ENCODE measurements around the gene ENPEP.
"Not testable (repeated sequence)": the region's sequence is repeated elsewhere in the genome, so short reads cannot be mapped to it uniquely, and the experiment has no call there.

Gene ENPEP

DNA sequence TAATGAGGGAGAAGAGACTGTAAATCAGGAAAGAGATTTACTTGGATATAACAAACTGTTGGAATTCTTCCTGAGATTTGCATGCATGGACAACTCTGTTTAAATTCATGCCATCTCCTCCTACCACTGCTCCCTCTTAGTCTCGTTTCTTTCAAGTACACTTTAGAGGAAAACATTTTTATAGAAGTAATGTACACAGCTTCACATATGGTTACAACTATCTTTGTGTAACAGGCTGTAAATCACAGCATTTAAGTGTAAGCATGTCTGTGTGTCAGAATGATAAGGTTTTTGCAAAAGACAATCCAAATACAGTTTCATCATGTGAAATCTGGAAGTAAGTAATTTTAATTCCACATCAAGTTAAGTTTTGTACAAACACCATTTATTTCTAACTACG, 21.5 kb upstream of the ENPEP start:
- peak overlapping the region; percentile 89 for H3K27ac ChIP-seq
- TF ChIP-seq POLR2AphosphoS5 (IDR thresholded peaks at IDR 0.05; ENCODE audit: borderline replicate concordance, low read depth, low read length), result peak; percentile 36; the same call in 1 of the 2 replicates
- peak; percentile 93 for TF ChIP-seq FOXP2 (optimal IDR thresholded peaks at IDR 0.05; ENCODE audit: control extremely low read depth, extremely low read length, insufficient read depth)
- no peak for TF ChIP-seq EZH2 (IDR thresholded peaks at IDR 0.05)

DNA sequence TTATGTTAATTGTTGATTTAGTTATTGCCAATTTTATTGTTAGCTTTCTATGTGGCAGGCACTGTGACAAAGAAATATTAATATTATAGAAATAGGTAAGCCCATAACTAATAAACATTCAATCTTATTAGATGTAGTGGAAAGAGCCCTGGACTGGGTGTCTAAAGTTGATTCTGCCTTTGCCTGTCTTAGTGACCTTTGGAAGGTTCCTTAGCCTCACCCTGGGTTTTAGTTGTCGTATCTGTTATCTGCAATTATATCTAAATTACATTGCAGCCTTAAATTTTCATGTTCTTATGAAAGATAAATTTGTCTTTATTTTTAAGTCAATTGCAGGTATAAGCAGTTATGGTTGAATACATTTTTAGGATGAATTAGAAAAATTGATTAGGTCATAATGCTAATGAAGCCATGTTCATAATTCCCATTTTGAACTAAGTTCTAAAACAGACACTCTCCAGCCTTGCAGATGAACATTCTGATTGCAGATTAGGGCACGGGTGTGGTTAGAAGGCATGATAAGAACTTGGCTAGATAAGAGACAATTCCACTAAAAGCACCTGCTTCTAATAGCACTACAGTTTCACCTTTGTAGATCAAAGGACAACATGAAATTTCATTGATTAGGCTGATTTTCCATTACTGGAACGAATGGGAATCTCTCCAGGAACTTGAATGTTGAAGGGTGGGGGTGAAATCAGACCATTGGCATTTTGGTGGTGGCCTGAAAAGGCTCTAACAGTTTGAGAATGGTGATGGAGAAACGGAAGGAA, 17.3 kb upstream of the ENPEP start:
- Histone ChIP-seq H3K9ac (ENCODE audit: insufficient read length) (no peak overlapping the region), H3K9me3 (ENCODE audit: low read depth, low read length) (no peaks in the 10 kb centered on the region), H3K36me3 (ENCODE audit: insufficient read depth, low read length) (no peaks in the 10 kb centered on the region), H3K4me3 (no peak overlapping the region), H3K27ac (no peak overlapping the region)
- DNase-seq (ENCODE audit: low read depth, low spot score), result no peak
- TF ChIP-seq POLR2AphosphoS5 (IDR thresholded peaks at IDR 0.05; ENCODE audit: borderline replicate concordance, low read depth, low read length) (no peak), EZH2 (IDR thresholded peaks at IDR 0.05) (no peak)

More for the DNA sequence above, 21.5 kb upstream of the ENPEP start:
- Histone ChIP-seq H3K4me3 (peak overlapping the region; percentile 57), H3K9ac (ENCODE audit: insufficient read length) (peak overlapping the region; percentile 24), H3K9me3 (ENCODE audit: low read depth, low read length) (no peaks in the 10 kb centered on the region), H3K36me3 (ENCODE audit: insufficient read depth, low read length) (no peaks in the 10 kb centered on the region)
- DNase-seq (ENCODE audit: low read depth, low spot score), result peak; percentile 60

- Histone ChIP-seq H3K9me3 (ENCODE audit: low read depth, low read length) (no peaks in the 10 kb centered on the region), H3K27ac (no peak overlapping the region), H3K36me3 (ENCODE audit: insufficient read depth, low read length) (no peaks in the 10 kb centered on the region), H3K4me3 (no peak overlapping the region), H3K9ac (ENCODE audit: insufficient read length) (no peak overlapping the region)
- TF ChIP-seq POLR2AphosphoS5 (IDR thresholded peaks at IDR 0.05; ENCODE audit: borderline replicate concordance, low read depth, low read length), result no peak
- no peak for TF ChIP-seq FOXP2 (optimal IDR thresholded peaks at IDR 0.05; ENCODE audit: control extremely low read depth, extremely low read length, insufficient read depth)
- TF ChIP-seq EZH2 (IDR thresholded peaks at IDR 0.05), result no peak
- no peak for DNase-seq (ENCODE audit: low read depth, low spot score)
Observed at GRCh38 chr4:110460074-110460746, 15.7 kb upstream of the ENPEP start.

GRCh38 chr4:110467400-110467799, 8.6 kb upstream of the ENPEP start:
- no peaks in the 10 kb centered on the region for H3K36me3 ChIP-seq (ENCODE audit: insufficient read depth, low read length)
- no peak for TF ChIP-seq EZH2 (IDR thresholded peaks at IDR 0.05)
- TF ChIP-seq POLR2AphosphoS5 (IDR thresholded peaks at IDR 0.05; ENCODE audit: borderline replicate concordance, low read depth, low read length), result no peak
- TF ChIP-seq FOXP2 (optimal IDR thresholded peaks at IDR 0.05; ENCODE audit: control extremely low read depth, extremely low read length, insufficient read depth), result no peak
- H3K27ac ChIP-seq, result no peak overlapping the region
- H3K9me3 ChIP-seq (ENCODE audit: low read depth, low read length), result no peaks in the 10 kb centered on the region
- no peak overlapping the region for H3K4me3 ChIP-seq
- no peak overlapping the region for H3K9ac ChIP-seq (ENCODE audit: insufficient read length)
- DNase-seq (ENCODE audit: low read depth, low spot score), result no peak

DNA sequence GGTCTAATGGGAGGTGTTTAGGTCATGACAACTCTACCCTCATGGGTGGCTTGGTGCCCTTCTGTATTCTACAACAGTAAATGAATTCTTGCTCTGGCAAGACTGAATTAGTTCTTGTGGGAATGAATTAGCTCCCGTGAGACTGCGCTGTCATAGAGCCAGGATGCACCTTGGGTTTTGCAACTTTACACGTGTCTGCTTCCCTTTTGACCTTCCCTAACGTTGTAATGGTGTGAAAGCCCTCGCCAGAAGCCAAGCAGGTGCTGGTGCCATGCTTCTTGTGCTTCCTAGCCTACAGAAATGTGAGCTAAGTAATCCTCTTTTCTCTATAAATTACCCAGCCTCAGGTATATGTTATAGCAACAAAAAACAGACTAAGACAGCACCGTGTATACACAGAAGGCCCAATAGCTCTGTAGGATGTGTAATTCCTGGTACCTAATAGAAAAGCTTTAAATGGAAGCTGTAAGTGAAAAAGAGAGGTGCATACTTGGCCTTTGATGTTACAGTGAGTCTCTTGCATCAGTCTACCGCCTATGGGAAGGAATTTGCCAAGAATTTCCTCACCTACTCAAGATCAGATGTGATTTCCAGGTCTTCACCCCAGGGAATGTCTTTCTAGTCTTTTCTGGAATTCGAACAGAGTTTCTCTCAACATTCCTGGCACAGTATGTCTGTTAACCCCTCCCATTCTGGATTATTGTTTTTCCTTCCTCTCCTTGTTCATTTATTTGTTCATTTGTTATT, 3.2 kb upstream of the ENPEP start:
- H3K9ac ChIP-seq (ENCODE audit: insufficient read length), result no peak overlapping the region
- H3K36me3 ChIP-seq (ENCODE audit: insufficient read depth, low read length), result no peaks in the 10 kb centered on the region
- no peak overlapping the region for H3K27ac ChIP-seq
- H3K9me3 ChIP-seq (ENCODE audit: low read depth, low read length), result no peaks in the 10 kb centered on the region
- TF ChIP-seq EZH2 (IDR thresholded peaks at IDR 0.05) (no peak), FOXP2 (optimal IDR thresholded peaks at IDR 0.05; ENCODE audit: control extremely low read depth, extremely low read length, insufficient read depth) (no peak), POLR2AphosphoS5 (IDR thresholded peaks at IDR 0.05; ENCODE audit: borderline replicate concordance, low read depth, low read length) (no peak)
- no peak overlapping the region for H3K4me3 ChIP-seq
- DNase-seq (ENCODE audit: low read depth, low spot score), result no peak

DNA sequence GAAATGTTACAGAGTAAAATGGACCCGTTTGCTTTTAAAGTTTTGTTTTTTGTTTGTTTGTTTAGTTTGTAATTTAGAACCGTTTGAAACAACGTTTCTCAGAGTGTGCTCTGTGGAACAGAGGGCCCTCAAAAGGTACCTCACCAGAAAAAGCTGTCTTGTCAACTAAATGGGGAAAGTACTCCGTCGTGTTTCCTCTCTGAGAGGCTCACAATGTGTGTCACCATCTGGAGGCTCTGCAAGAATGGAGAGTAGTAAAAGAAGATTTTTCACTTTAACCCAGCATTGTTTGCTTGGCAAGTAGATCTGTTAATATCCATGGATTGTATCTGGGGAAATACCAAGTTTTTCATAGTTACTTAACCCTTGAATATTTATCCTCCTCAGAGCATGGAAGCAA, 1.5 kb upstream of the ENPEP start:
- no peak overlapping the region for H3K4me3 ChIP-seq
- DNase-seq (ENCODE audit: low read depth, low spot score), result no peak
- peak overlapping the region; percentile 69; the same call in 1 of the 2 replicates for H3K27ac ChIP-seq
- TF ChIP-seq FOXP2 (optimal IDR thresholded peaks at IDR 0.05; ENCODE audit: control extremely low read depth, extremely low read length, insufficient read depth) (no peak), POLR2AphosphoS5 (IDR thresholded peaks at IDR 0.05; ENCODE audit: borderline replicate concordance, low read depth, low read length) (no peak), EZH2 (IDR thresholded peaks at IDR 0.05) (no peak)
- no peaks in the 10 kb centered on the region for H3K9me3 ChIP-seq (ENCODE audit: low read depth, low read length)
- H3K9ac ChIP-seq (ENCODE audit: insufficient read length), result peak overlapping the region; percentile 54
- H3K36me3 ChIP-seq (ENCODE audit: insufficient read depth, low read length), result no peaks in the 10 kb centered on the region

DNA sequence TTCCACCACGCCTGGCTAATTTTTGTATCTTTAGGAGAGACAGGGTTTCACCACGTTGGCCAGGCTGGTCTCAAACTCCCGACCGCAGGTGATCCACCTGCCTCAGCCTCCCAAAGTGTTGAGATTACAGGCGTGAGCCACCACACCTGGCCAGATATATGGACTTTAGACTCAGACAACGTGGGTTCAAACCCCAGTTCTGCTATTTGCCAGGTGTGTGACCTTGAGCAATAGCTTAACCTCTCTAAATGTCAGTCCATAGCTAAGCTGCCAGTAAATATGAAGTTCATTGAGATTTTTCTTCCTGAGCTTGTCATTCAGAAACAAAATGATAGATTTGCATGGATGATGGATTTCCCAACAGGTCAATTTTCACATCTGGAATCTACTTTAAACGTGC, 875 bp upstream of the ENPEP start:
- H3K9ac ChIP-seq (ENCODE audit: insufficient read length); H3K27ac ChIP-seq; H3K36me3 ChIP-seq (ENCODE audit: insufficient read depth, low read length); H3K9me3 ChIP-seq (ENCODE audit: low read depth, low read length); DNase-seq (ENCODE audit: low read depth, low spot score): not testable (repeated sequence)
- peak overlapping the region; percentile 84 for H3K4me3 ChIP-seq

DNA sequence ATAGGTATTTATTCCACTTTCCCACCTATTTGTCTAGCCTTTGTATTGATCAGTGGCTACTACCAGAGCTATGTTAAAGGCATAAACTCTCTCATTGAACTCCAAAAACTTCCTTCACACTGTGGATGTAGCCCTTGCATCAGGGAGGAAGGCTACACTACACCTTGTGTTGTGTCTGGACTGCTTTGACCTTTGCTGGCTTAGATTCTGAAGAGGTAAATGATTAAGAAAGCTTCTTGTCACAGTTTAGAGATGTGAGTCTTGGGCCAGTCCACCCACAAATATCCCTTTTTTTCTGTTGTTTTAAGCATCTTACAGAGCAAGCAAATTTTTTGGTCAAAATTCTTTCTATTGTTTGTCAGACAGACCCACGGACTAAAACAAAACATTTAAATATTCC, 1.9 kb downstream of the ENPEP start:
- H3K36me3 ChIP-seq (ENCODE audit: insufficient read depth, low read length), result no peaks in the 10 kb centered on the region
- peak overlapping the region; percentile 69 for H3K9ac ChIP-seq (ENCODE audit: insufficient read length)
- no peaks in the 10 kb centered on the region for H3K9me3 ChIP-seq (ENCODE audit: low read depth, low read length)
- DNase-seq (ENCODE audit: low read depth, low spot score), result no peak
- H3K4me3 ChIP-seq, result peak overlapping the region; percentile 84
- no peak for TF ChIP-seq FOXP2 (optimal IDR thresholded peaks at IDR 0.05; ENCODE audit: control extremely low read depth, extremely low read length, insufficient read depth)
- no peak for TF ChIP-seq EZH2 (IDR thresholded peaks at IDR 0.05)
- no peak for TF ChIP-seq POLR2AphosphoS5 (IDR thresholded peaks at IDR 0.05; ENCODE audit: borderline replicate concordance, low read depth, low read length)
- no peak overlapping the region for H3K27ac ChIP-seq

Measured in SK-N-MC (cell line).